ENCODE results near the gene CPN2. TPM values are rescaled to one million over a fixed set of nuclear protein-coding genes. Genes with fewer than 3 reads are reported as not detected.

CPN2 gene
- total RNA-seq, 1 donor from 2014 or later = not detected

GRCh38 chr3:194386066-194386465 lies 34.9 kb upstream of the CPN2 start:
- no peak overlapping the region for H3K4me3 ChIP-seq
- no peak overlapping the region for H3K27ac ChIP-seq
- H3K27me3 ChIP-seq (ENCODE audit: low read depth) = peaks cover 6% of the 10 kb centered on the region
- intact Hi-C loops (cut with DNase I) = no loop called here
- H3K36me3 ChIP-seq = no peaks in the 10 kb centered on the region
- DNase-seq (no peak), ATAC-seq (no peak)
- TF ChIP-seq CTCF (IDR thresholded peaks at IDR 0.05) = no peak
- no peaks in the 10 kb centered on the region for H3K9me3 ChIP-seq
- H3K4me1 ChIP-seq = peaks cover 6% of the 10 kb centered on the region

GRCh38 chr3:194384569-194385001 lies 33.5 kb upstream of the CPN2 start:
- no peaks in the 10 kb centered on the region for H3K9me3 ChIP-seq
- H3K4me3 ChIP-seq = no peak overlapping the region
- ATAC-seq = no peak
- intact Hi-C loops (cut with DNase I) = no loop called here
- no peaks in the 10 kb centered on the region for H3K36me3 ChIP-seq
- no peak for TF ChIP-seq CTCF (IDR thresholded peaks at IDR 0.05)
- H3K4me1 ChIP-seq = peaks cover 7% of the 10 kb centered on the region
- no peak for DNase-seq
- peaks cover 16% of the 10 kb centered on the region for H3K27me3 ChIP-seq (ENCODE audit: low read depth)
- no peak overlapping the region for H3K27ac ChIP-seq

- intact Hi-C loops (cut with DNase I) = no loop called here
- peaks cover 7% of the 10 kb centered on the region for H3K4me1 ChIP-seq
- no peak overlapping the region for H3K4me3 ChIP-seq
- H3K27me3 ChIP-seq (ENCODE audit: low read depth) = peaks cover 16% of the 10 kb centered on the region
- no peaks in the 10 kb centered on the region for H3K36me3 ChIP-seq
- ATAC-seq (no peak), DNase-seq (no peak)
- H3K27ac ChIP-seq = no peak overlapping the region
- no peaks in the 10 kb centered on the region for H3K9me3 ChIP-seq
- no peak for TF ChIP-seq CTCF (IDR thresholded peaks at IDR 0.05)
Observed at GRCh38 chr3:194384156-194384555, 33.0 kb upstream of the CPN2 start.

- Histone ChIP-seq H3K4me3 (no peak overlapping the region), H3K9me3 (no peaks in the 10 kb centered on the region), H3K27ac (no peak overlapping the region), H3K27me3 (ENCODE audit: low read depth) (peaks cover 16% of the 10 kb centered on the region), H3K36me3 (no peaks in the 10 kb centered on the region), H3K4me1 (peaks cover 7% of the 10 kb centered on the region)
- DNase-seq (no peak), ATAC-seq (no peak)
- intact Hi-C loops (cut with DNase I) = no loop called here
- TF ChIP-seq CTCF (IDR thresholded peaks at IDR 0.05) = no peak
Observed at GRCh38 chr3:194383276-194383940, 32.3 kb upstream of the CPN2 start.

GRCh38 chr3:194382892-194383223 lies 31.7 kb upstream of the CPN2 start:
- Histone ChIP-seq H3K4me1 (peaks cover 7% of the 10 kb centered on the region), H3K4me3 (no peak overlapping the region), H3K36me3 (no peaks in the 10 kb centered on the region), H3K27me3 (ENCODE audit: low read depth) (peaks cover 16% of the 10 kb centered on the region), H3K27ac (no peak overlapping the region), H3K9me3 (no peaks in the 10 kb centered on the region)
- intact Hi-C loops (cut with DNase I) = no loop called here
- no peak for TF ChIP-seq CTCF (IDR thresholded peaks at IDR 0.05)
- no peak for DNase-seq
- ATAC-seq = no peak
